GM12874 (cell line): ENCODE measurements around the gene TNFRSF18.

ENCODE experiments used
- TF ChIP-seq, protein P1 (sequence below): IDR thresholded peaks from 2 replicates; pipeline ENCODE4 v1.5.1; 2011; ENCODE audit warnings: low read depth, mild to moderate bottlenecking, control low read depth, low read length, moderate library complexity; ENCODE audit not compliant: insufficient read depth

TNFRSF18 gene, protein sequence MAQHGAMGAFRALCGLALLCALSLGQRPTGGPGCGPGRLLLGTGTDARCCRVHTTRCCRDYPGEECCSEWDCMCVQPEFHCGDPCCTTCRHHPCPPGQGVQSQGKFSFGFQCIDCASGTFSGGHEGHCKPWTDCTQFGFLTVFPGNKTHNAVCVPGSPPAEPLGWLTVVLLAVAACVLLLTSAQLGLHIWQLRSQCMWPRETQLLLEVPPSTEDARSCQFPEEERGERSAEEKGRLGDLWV

DNA sequence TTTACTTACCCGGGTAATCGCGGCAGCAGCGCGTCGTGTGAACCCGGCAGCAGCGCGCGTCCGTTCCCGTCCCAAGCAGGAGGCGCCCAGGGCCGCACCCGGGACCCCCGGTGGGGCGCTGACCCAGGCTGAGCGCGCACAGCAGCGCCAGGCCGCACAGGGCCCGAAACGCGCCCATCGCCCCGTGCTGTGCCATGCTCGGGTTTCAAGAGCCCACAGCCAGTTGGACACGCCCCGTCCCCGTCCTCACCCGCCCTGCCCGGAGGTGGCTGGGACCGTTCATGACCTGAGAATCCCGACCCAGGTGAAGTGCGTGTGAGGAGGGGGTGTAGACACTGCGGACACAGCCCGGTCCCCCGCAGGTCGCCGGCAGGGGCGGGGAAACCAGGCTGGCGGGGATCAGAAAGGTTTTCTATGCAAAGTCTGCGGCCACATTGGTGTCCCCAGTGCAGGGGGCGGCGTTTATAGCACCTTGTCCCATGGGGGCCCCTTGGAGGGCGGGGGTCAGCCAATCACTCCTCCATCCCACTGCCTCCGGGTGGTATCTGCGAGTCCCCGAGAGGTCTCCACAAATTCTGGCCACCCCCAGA is at the start of gene TNFRSF18:
TSS of gene TNFRSF18 (minus strand) at position 217 of the 590 bp plus-strand sequence. CDS start at position 196, 21 bp downstream.
- TF ChIP-seq, protein P1, sequence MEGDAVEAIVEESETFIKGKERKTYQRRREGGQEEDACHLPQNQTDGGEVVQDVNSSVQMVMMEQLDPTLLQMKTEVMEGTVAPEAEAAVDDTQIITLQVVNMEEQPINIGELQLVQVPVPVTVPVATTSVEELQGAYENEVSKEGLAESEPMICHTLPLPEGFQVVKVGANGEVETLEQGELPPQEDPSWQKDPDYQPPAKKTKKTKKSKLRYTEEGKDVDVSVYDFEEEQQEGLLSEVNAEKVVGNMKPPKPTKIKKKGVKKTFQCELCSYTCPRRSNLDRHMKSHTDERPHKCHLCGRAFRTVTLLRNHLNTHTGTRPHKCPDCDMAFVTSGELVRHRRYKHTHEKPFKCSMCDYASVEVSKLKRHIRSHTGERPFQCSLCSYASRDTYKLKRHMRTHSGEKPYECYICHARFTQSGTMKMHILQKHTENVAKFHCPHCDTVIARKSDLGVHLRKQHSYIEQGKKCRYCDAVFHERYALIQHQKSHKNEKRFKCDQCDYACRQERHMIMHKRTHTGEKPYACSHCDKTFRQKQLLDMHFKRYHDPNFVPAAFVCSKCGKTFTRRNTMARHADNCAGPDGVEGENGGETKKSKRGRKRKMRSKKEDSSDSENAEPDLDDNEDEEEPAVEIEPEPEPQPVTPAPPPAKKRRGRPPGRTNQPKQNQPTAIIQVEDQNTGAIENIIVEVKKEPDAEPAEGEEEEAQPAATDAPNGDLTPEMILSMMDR: no peak

DNA sequence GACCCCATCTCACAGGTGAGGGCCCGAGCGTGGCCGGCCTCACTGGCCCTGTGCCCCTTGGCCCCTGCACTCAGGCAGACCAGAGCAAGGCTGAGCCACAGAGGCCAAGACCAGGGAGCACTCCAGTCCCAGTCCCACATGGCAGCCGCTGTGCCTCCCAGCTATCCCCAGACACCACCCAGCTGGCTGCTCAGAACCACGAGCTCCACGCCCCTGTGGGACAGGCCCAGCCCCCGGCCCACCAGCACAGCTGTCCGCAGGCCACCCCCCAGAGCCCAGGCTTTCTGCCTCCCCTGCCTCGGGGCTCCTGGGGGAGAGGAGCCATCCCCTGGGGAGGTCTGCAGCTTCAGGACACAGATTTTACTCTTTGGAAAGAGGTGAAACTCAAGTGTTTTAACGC is 49.2 kb upstream of the TNFRSF18 start:
- TF ChIP-seq, protein P1: no peak

DNA sequence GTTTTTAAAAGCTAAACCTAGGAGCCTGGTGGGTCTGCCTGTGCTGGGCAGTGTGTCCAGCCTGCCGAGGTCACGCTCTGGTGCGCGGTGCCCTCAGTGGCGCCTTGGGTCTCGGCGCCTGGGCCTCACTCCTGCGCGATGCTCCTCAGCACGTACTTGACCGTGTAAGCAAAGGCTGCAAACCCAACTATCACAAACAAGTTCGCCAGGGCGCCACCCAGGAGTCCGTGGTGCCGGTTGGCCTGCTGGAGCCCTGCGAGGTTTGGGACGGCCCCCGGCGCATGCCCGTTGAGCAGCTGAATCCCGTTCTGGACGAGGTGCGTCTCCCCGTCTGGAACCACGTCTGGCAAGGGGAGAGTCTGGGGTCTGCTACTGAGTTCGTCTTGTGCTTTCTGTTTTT is 48.7 kb upstream of the TNFRSF18 start:
- TF ChIP-seq, protein P1: no peak

DNA sequence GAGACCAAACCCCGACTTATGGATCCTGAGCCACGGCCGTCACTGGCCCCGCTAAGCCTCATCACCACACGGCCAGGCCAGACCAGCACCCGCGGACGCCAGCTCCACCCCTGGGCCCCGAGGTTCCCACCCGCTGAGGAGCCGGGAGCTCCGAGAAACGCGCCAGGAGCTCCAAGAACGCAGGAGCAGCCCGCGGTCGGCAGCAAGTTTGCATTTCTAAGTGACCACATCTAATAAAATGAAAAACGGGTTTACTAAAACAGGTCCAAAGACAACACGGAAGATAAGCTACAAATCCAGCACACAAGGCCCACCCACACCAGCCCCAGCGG is 48.2 kb upstream of the TNFRSF18 start:
- TF ChIP-seq, protein P1: no peak

DNA sequence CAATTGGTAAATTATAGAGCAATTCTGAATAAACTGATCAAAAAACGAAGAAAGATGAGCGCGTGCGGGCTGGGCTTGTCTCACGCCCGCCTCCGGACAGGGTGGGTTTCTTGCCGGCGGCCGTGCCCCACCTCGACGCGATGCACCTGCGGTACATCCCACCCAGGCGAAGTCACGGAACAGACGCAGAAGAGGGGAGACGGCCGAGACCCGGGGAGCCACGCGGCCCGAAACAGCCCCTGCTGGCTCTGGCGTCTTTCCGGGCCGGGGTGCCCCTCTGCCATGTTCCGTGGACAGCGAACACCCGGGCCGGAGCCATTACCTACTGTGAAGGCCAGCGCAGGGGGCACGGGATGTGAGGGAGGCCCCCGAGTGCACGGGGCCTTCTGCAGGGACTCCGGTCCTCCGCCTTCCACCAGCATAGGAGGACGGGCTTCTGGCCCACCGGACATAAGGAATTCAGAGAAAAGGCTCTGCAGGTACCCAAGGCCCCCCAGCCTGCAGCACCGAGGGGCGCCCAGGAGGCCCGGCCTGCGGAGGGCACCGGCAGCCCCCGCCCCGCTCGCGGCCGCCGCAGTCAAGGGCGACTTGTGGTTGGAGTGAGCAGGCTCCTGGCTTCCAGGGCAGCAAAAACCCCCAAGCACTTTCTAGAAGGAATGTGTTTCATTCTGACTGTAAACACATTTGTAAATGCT is 47.7 kb upstream of the TNFRSF18 start:
- TF ChIP-seq, protein P1: no peak

DNA sequence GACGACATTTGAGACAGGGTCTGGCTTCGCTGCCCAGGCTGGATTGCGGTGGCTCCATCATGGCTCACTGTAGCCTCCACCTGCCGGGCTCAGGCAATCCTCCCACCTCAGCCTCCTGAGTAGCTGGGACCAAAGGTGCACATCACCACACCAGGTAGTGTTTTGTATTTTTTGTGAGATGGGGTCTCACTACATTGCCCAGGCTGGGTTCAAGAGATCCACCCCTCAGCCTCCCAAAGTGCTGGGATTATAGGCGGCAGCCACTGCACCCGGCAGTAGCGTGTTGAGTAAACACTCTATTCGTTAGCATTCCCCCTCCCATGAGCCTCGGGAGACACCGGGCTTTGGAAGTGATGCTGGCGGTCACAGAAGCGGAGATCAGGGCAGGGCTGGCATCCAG is 46.9 kb upstream of the TNFRSF18 start:
- TF ChIP-seq, protein P1: no peak

DNA sequence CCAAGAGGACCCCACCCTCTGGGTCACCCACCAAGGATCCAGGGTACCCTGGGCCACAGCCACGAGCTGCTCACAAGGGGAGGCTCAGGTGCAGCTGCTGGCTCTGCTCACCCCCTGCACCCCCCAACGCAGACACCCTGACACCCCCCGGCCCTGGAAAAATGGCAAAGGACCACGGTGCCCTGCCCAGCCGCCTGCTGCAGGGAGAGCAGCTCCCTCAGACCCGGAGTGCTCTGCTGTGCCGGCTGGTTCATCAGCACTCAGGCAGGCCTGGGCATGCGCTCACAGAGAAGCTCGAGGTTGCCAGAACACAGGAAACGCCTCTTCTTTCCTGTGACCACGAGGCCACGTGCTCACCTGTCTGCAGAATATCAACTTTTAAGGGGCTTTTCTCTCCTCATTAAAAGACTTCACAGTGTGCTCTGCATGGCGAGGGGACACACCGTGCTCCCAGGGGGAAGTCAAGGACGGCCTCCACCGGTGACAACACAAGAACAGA is 44.4 kb upstream of the TNFRSF18 start:
- TF ChIP-seq, protein P1: no peak
